Fibroblast of skin of back (primary cell): Measurements from ENCODE around the gene ATG9B.

Source experiments
- DNase-seq: peaks from one replicate; pipeline ENCODE4 v3.0.0-alpha.2; 2013

ATG9B gene

DNA sequence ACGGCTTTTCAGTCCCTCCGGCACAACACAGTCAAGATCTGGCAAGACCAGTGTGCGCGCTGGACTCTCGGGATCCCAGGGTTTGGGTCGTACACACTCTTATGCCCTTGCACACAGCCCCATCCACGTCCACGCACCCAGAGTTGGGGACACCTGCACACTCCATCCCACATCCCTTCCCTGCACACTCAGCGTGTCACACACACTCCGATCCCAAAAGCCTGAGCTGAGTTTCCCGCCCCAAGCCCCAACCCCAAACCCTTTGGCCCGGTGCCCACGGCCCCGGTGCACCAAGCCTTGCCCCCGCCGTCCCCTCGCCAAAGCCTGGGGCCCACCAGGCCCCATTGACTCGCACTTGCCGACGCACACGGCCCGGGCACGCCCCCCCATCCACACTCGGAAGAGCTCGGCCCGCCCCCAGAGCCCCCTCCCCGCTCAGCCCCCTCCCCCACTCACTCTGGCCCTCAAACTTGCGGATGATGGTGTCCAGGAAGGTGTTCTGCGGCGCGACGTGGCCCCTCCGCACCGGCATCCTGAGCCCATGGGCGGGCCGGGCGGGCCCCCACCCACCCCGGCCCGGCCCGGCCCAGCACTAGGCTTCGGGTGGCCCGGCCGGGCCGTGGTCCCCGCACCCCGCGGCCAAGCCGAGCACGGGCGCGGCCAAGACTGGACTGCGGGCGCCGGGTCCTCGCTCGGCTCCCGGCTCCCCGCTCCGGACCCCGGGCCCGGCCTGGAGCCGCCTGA lies 46.7 kb downstream of the ATG9B start:
- DNase-seq = no peak

DNA sequence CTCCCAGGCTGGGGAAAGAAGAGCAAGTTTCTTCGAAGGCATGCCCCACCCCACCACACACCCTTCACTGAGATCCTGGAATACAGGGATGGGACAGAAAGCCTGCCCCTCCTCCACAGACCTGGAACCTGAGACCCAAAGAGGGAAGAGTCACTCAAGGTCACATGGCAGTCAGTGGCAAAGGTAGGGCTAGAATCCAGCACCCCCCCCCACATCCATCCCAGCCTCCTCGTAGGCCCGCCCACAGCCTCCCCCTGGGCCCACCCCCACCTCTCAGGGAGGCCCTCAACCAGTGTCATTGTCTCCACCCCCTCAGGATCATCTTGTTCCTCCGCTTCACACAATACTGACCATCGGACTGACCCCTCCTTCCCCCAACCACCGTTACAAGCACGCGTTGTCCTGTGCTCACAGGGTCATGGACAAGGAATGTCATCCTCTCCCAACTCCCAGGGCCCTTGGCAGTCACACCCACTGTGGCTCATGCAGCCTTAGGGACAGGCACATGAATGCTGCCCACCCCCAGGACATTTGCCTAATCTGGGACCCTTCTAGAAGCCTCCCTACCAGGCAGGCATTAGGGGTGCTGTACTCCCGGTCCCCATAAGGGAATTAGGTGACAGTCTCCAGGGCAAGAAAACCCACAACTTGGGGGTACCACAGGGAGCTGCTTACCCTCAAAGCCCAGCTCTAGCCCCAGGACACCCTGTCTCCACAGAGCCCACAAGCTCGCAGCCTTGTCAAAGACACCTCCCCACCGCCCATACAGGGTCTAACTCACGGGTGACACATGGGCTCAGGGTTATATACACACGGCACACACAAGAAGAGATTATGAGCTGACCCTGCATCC lies 47.5 kb downstream of the ATG9B start:
- no peak for DNase-seq

DNA sequence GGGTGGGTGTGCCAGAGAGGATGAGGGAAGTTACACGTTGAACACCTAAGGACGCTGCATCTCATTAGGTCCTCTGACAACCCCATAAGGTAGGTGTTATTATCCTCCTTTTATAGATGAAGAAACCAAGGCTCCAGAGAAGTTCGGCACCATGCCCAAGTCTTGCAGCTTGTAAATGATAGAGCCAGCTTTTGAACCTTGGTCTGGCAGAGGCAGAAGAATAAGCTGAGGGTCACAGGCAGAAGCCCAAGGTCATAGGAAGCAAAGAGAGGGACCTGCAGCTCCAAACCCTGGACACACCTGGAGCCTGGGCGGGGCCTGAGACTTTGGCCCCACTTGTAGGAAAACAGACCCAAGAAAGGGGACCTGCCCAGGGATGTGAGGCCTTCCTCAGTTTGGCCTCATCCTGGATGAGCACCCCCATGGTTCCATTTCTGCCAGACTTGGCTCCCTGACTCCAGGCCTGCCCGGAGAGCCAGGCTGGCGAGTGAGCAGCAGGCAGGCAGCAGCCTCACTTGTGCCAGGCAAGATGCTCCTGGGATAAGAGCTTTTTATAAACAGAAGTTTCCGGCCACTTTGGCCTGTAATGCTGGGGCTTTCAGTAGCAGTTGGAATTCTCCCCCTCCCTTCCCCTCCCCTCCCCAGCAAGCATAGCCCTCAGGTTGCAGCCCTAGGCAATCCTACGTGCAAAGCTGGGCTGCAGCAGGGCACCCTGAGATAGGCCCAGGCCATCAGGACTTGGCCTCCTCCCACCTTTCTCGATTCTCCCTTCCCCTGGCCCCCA lies 48.6 kb downstream of the ATG9B start:
- no peak for DNase-seq

DNA sequence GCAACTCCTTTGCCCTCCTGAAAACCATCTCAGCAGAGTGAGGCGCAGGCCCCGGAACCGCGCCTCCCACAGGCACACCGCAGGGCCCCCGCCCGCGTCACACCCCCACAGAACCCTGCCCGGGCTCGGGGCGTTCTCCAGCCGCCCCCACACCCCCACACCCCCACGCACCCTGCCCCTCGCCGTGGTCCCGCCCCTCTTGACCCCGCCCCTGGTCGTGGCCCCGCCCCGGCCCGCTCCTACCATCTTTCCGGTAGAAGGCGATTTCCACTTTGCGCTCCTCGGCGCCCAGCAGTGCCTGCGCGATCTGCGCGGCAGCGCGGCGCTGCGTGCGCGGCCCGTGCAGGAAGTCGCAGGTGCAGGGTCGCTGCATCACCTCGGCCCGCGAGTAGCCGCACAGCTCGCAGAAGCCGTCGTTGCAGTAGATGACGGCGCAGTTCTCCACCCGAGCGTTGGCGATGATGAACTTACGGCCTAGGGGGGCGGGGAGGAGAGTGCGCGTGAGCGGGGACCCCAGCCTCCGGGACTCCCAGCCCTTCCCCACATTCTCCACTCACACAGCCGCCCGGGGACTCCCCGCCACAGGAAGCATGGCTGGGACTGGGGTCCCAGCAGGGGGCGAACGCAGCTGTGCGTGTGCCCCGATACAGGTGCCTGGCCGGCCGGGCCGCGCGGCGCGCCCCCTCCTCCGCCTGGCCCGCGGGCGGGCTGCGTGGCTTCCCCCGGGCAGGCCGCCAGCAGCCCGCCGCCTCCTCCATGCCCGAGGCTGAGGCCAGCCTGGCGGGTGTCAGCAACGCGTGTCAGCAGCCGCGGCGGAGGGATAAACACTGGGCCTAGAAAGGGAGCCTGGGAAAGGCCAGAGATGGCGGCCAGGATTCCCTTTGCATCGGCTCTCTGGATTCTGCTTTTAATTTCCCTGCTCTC lies 49.6 kb downstream of the ATG9B start:
- DNase-seq = no peak

DNA sequence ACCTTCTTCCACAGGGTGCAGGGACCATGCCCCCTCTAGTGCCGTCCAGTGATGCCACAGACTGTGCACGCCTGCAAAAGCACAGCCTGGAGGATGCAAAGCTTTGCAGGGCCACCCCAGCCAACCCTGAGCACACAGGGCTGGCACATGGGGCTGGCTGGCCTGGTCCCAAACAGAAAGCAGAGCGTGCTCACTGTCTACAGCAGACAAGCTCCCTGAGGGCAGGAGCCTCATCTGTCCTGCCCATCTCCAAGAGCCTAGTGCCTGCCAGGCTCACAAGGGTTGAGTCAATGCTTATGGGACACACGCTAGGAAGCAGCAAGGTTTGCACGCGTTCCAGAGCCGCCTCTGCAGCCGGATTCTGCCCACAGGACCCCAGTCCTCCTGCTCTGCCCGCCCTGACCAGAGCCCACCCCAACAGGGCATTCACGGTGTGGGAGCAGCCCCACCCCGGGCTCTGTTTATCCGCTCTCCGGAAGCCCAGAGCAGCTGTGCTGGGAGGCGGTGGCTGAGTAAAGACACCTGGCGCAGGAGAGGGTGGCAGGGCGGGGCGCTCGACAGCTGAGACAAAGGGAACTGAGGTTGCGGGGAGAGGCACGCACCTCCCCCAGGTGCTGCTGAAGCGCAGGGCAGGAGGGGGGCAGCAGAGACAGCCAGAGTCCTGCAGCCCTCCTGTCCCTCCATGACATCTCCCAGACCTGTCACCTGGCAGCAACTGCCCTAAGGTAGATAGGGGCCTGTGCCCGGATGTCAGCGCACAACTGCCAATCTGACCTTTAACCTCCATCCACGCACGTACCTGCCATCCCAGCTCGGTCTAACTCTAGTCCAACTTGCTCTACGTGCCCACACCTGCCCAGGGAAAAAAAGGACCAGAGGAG lies 50.5 kb downstream of the ATG9B start:
- no peak for DNase-seq

DNA sequence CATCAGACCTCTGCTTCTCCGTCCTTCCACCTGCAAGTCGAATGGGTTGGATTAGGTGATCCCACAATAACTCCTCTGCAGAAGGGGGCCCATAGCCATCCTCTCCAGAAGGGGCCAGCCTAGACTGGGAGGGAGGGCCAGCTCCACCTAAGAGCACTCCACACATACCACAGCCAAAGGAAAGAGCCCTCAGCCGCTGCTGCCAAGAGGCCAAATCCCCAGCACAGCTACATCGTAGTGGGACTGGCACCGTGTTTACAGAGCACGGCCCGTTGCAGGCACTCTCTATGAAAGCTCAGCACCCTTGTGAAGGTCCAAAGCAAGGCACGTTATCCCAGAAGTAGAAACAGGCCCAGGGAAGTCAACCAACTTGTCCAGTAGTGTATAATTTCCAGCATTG lies 51.6 kb downstream of the ATG9B start:
- no peak for DNase-seq

- DNase-seq = no peak
These were observed 52.2 kb downstream of the ATG9B start for GRCh38 chr7:150972023-150972468.

GRCh38 chr7:150971242-150972022 lies 52.9 kb downstream of the ATG9B start:
- DNase-seq = no peak

GRCh38 chr7:150970424-150970823 lies 53.9 kb downstream of the ATG9B start:
- DNase-seq = no peak

- no peak for DNase-seq
These were observed 54.8 kb downstream of the ATG9B start for GRCh38 chr7:150969475-150969874.

GRCh38 chr7:150968734-150969372 lies 55.4 kb downstream of the ATG9B start:
- no peak for DNase-seq

DNA sequence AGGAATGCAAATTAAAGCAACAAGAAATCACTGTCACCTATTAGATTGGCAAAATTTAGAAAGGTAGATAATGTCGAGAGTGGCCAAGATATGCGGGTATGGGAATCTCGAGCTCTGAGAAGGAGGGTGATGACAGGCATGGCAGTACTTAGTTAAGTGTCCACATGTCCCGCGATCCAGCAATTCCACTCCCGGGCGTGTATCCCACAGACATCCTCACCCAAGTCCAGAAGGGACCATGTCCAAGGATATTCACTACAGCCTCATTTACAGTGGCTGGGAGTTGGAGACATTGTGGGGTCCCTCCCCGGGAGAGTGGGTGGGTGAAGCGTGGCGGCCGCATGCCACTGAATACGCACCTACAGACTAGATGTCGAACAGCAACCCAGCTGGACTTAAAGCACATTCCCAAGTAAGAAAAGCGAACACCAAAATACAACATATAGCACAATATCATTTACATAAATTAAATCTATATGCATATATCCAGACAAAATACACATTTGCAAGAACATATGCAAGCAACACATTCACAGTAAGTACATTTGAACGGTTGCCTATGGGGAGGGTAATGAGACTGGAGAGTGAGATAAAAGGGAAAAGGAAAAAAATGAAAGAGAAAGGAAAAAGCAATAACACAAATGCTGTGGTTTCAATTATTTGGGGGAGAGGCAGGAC lies 56.1 kb downstream of the ATG9B start:
- no peak for DNase-seq

GRCh38 chr7:150967349-150967748 lies 56.9 kb downstream of the ATG9B start:
- no peak for DNase-seq

DNA sequence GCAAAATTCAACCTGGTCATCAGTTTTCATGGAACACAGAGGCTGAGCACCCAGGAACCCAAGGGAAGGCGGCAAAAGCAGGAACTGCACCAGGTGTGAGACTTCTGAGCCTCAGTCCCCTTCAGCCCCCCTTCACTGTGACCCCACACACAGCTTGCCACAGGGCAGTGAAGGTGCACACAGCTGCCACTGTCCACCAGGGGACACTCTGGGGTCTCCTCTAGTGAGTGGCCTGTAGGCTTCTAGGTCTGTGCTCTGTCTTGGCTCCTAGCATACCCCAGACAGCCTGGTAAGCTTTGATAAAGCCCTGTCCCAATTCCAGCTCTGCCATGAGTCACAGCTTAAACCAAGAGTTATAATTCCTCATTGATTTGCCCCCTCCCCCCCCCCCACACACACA lies 58.3 kb downstream of the ATG9B start:
- no peak for DNase-seq

- DNase-seq = no peak
These were observed 58.9 kb downstream of the ATG9B start for GRCh38 chr7:150965273-150965830.
